HG03196 (cell line): ENCODE measurements around the gene EXOC3L2.
"Not testable (repeated sequence)": the region's sequence is repeated elsewhere in the genome, so short reads cannot be mapped to it uniquely, and the experiment has no call there.

Experiments
- ATAC-seq: cut with Tn5 transposase; IDR thresholded peaks from one replicate; pipeline ENCODE4 v1.9.1; 2021; ENCODE audit not compliant: unreplicated experiment

Gene EXOC3L2

GRCh38 chr19:45256836-45257235, 11.6 kb upstream of the EXOC3L2 start:
- no peak for ATAC-seq

GRCh38 chr19:45255611-45256157, 10.5 kb upstream of the EXOC3L2 start:
- ATAC-seq = no peak

GRCh38 chr19:45254044-45254531, 8.9 kb upstream of the EXOC3L2 start:
- ATAC-seq = no peak

DNA sequence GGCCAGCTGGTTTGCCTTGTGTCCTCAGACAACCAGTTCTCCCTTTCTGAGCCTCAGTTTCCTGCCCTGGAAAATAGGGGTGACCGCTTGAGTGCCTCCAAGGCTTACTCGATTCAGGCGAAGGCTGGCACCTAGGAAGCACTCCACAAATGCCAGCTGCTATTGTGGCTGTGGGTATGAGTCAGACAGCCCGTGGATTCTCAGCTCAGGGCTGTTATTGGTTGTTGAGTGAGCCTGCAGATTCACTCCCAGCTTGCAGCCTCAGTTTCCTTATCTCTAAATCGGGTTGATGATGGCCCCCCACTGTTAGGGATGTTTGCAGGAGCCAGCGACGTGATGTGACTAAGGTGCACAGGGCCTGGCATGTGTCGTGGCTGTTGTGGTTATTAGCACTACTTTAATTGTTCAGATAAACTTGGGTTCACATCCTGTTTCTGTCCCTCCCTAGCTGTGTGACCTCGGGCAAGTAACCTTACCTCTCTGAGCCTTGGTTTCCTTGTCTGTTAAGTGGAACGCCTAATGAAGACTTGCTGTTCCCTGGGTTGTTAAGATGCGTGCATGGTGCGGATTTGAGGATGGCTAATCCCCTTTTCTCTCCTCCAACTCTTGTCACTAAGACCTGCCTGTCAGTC, 8.3 kb upstream of the EXOC3L2 start:
- ATAC-seq = no peak

- ATAC-seq = no peak
Observed at GRCh38 chr19:45251452-45252354, 6.5 kb upstream of the EXOC3L2 start.

GRCh38 chr19:45250832-45251451, 5.7 kb upstream of the EXOC3L2 start, which contains the start of gene MARK4:
MARK4 (plus strand) TSS chr19:45251271; CDS start chr19:45251589, 318 bp downstream.
- no peak for ATAC-seq

GRCh38 chr19:45250216-45250831, 5.1 kb upstream of the EXOC3L2 start:
- ATAC-seq = no peak

DNA sequence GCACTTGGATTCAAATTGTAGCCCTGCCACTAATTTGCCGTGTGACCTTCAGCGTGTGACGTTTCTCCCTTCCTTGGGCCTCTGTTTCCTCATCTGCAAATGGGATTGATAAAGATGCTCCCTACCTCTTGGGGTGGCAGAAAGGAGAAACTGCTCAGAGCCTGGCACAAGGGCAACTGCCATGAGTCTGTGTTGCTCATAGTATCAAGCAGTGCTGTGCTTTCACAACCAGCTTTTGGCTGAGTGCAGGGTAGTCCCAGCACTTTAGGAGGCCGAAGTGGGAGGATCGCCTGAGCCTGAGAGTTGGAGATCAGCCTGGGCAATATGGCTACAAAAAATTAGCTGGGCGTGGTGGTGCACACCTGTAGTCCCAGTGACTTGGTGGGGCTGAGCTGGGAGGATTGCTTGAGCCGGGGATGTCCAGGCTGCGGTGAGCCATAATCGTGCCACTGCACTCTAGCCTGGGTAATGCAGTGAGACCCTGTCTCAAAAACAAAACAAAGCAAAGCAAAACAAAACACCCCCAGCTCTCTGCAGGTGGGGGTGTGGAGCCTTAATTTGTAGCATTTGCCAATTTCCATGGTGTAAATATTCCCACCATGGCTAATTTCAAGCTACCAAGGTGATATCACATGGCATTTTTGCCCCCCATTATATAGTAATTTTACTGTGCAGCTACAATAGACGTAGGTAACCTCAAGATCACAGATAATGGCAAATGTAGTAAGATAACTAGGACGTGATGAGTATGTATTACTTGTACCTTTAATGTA, 4.2 kb upstream of the EXOC3L2 start:
- no peak for ATAC-seq

DNA sequence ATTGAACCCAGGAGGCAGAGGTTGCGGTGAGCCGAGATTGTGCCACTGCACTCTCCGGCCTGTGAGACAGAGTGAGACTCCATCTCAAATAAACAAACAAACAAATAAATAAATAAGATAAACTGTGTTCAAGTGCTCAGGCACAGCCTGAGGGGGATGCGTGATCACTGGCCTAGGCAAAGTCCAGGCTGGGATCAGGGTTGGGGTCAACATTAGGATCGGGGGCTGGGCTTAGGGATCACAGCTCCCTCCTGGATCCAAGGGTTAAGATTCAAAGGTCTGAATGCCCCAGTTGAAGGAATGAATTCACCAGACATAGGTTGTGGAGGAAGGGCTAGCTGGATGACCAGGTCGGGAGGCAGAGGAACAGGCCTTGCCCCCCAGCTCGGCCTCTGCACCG, 1.9 kb upstream of the EXOC3L2 start:
- ATAC-seq = no peak

DNA sequence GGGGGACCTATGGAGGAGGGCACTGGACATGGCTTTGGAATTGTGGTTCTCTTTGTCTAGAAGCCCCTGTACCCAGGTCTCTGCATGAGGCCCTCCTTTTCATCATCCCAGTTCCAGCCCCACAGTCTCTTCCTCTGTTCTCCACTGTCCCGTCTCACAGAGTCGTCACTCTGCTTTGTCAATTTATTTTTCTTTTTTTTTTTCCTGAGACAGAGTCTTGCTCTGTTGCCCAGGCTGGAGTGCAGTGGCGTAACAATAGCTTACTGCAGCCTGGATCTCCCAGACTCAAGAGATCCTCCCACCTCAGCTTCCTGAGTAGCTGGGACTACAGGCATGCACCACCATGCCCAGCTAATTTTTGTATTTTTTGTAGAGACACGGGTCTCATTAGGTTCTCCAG, 619 bp upstream of the EXOC3L2 start:
- no peak for ATAC-seq

- no peak for ATAC-seq
Observed at GRCh38 chr19:45244133-45244794, 943 bp downstream of the EXOC3L2 start.

DNA sequence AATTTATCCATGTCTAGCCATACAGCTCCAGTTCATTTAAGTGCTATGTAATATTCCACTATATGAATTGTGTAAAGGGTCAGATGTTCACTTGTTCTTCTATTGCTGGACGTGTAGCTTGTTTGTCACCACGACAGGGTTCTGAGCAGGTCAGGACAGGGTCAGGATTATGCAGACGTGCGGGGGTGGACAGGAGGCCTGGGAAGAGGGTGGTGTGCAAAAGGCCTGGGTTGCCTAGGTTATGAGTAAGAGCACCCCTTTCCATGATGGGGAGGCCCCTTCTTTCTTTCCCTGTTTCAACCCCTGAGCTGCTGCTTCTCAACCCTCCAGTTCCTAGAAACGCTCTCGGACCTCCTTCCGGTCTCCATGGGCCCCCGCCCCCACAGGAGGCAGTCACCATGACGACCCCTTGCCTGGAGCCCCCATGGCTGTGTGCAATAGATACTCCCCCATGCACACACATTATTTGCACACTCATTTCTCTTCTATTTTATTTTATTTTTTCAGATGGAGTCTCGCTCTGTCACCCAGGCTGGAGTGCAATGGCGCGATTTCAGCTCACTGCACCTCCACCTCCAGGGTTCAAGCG, 2.0 kb downstream of the EXOC3L2 start:
- ATAC-seq = no peak

GRCh38 chr19:45238556-45238955, 6.7 kb downstream of the EXOC3L2 start:
- ATAC-seq = no peak

GRCh38 chr19:45235485-45235884, 9.7 kb downstream of the EXOC3L2 start:
- ATAC-seq = no peak

GRCh38 chr19:45234089-45234869, 10.9 kb downstream of the EXOC3L2 start:
- no peak for ATAC-seq

DNA sequence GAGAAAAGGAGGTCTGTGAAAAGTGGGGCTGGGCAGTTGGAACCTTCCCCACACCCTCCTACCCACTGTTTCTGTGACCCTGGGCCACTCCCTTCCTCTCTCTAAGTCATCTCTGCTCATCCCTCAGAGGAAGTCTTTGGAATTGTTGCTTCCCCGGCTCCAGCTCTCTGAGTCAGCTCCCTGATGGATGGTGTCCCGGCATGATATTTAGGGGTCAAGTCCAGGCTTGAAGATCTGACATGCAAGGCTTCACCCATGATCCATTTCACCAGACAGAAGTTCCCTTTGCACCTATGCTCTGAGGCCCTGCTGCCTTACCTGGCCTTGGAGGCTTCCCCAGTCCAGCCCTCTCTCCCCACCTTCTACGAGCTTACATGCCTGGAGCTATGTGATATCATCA, 13.3 kb downstream of the EXOC3L2 start:
- no peak for ATAC-seq

DNA sequence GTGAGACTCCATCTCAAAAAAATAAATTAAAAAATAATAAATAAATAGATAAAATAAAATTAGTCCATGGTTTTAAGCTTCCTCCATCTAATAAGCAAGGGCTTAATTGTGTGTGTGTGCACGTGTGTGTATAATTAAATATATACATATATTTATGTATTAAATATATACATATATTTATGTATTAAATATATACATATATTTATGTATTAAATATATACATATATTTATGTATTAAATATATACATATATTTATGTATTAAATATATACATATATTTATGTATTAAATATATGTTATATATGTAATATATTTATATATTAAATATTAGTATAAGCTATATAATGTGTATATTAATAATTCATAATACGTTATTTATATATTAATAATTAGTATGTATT, 16.2 kb downstream of the EXOC3L2 start:
- ATAC-seq = not testable (repeated sequence)

DNA sequence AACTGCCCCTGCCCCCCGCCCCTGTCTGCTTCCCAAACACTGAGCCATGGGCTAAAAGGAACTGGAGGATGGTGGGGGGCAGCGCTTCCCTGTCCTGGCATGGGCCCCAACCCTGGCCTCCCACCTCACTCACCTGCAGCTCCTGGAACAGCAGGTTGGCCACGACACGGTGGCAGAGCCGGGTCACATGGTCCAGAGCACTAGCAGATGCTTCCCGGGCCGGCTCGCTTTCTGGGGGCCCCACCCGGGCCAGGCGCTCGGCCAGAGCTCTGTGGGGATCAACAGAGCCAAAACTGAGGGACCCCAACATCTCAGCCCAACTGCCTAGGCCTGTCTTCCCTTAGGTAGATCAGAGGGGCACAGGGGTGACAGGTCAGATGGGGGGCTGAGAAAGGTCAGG, 20.6 kb downstream of the EXOC3L2 start:
- ATAC-seq = no peak

DNA sequence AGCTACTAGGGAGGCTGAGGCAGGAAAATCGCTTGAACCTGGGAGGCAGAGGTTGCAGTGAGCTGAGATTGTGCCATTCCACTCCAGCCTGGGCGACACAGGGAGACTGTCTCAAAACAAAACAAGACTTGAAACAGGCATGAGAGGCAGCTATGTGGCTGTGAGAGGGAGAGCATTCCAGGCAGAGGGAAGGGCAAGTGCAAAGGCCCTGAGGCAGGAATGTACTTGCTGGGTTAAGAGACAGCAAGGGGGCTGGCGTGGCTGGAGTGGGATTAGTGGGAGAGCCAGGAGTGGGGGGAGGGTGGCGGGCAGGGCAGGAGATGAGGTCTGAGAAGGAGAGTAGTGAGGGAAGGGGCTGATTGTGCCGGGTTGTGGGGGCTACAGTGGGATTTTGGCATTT, 21.3 kb downstream of the EXOC3L2 start:
- no peak for ATAC-seq
